Activated T-cell treated with anti-CD3 and anti-CD28 coated beads for 1 hour (primary cell): ENCODE measurements around the gene ANKS1A.
"Not testable (repeated sequence)": the region's sequence is repeated elsewhere in the genome, so short reads cannot be mapped to it uniquely, and the experiment has no call there.

Experiments
- DNase-seq: peaks from one replicate; pipeline ENCODE4 v3.0.0-alpha.2; 2020; ENCODE audit warnings: low read depth

ANKS1A gene

GRCh38 chr6:34961082-34961481 lies 72.0 kb downstream of the ANKS1A start:
- DNase-seq = no peak

GRCh38 chr6:34961574-34961973 lies 72.5 kb downstream of the ANKS1A start:
- DNase-seq = no peak

GRCh38 chr6:34964564-34964963 lies 75.5 kb downstream of the ANKS1A start:
- no peak for DNase-seq

DNA sequence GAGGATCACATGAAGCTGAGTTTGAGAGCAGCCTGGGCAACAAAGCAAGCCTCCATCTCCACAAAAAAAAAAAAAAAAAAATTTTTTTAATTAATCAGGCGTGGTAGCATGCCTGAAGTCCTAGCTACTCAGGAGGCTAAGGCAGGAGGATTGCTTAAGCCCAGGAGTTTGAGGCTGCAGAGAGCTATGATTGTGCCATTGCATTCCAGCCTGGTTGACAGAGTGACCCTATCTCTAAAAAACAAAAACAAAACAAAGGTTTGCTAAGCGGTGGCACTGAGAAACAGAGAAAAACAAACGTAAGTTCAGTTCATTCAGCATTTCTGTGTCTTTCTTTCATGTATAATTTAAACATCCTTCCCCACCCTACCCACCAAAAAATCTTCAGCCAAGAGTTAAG lies 78.4 kb downstream of the ANKS1A start:
- DNase-seq = no peak

- DNase-seq = no peak
Observed at GRCh38 chr6:34969662-34970265, 80.7 kb downstream of the ANKS1A start.

DNA sequence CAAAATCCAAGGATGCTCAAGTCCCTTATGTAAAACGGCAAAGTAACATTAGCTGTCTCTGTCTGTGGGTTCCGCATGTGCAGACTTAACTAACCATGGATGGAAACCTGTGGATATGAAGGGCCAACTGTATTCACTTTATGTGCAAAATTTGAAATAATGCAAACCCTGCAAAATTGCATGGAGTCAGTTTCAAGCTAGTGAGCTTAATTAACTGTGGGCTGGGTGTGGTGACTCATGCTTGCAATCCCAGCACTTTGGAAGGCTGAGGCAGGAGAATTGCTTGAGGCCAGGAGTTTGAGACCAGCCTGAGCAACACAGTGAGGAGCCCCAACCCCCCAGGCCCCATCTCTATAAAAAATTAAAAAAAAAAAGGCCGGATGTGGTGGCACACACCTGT lies 81.4 kb downstream of the ANKS1A start:
- no peak for DNase-seq

- no peak for DNase-seq
Observed at GRCh38 chr6:34970957-34971356, 81.9 kb downstream of the ANKS1A start.

DNA sequence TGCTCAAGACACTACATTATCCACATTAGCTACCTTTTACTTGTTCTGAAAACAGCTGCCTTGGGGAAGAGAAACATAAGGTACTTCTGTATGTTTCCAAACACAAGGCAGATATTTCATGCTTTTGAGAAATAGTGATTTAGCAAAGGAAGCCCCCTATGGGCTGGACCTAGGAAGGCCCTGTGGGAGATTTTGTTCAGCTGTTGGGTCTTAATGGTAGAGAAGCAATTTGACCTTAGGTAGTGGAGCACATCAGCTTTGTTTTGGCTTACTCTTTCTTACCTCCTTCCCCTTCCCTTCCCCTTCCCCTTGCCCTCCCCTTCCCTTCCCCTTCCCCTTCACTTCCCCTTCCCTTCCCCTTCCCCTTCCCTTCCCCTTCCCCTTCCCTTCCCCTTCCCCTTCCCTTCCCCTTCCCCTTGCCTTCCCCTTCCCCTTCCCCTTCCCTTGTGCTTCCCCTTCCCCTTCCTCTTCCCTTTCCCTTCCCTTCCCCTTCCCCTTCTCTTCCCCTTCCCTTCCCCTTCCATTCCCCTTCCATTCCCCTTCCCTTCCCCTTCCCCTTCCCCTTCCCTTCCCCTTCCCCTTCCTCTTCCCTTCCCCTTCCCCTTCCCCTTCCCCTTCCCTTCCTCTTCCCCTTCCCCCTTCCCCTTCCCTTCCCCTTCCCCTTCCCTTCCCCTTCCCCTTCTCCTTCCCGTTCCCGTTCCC lies 84.6 kb downstream of the ANKS1A start:
- DNase-seq = no peak

- DNase-seq = no peak
Observed at GRCh38 chr6:34974249-34974642, 85.2 kb downstream of the ANKS1A start.

- DNase-seq = no peak
Observed at GRCh38 chr6:34976239-34976638, 87.2 kb downstream of the ANKS1A start.

DNA sequence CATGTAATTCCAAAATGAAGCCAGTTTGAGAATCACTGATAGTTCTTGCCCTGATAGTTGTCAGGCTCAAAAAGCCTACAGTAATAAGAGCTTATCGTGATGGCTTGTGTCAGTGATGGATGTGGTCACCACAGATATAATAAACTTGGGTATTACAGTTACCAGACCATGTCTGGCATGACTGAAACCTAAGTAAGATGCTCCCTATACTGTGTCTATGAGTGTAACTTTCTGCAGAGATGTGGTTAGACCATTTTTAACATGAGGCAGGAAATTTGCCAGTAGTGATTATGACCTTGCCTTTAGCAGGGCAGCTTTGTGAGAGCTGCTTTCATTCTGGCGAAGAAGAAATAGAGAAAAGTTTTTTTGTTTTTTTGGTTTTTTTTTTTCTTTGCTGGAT lies 90.2 kb downstream of the ANKS1A start:
- DNase-seq = no peak

- DNase-seq = no peak
Observed at GRCh38 chr6:34979994-34980393, 90.9 kb downstream of the ANKS1A start.

DNA sequence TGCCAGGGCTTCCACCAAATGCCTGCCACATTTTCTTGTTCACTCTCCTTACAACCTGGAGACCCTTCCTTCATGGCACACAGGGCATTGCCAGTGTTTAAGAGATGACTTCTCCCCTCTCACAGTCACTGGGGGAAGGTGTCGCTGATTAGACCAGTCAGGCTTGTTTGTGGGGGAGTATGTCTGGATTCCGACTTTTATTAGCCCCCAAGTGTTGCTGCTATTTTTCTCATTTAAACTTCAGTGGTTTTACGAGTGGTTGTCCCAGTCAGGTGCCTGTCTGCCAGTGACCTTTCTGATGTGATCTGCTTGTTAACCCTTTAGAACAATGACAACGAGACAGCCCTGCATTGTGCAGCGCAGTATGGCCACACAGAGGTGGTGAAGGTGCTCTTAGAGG lies 92.3 kb downstream of the ANKS1A start:
- DNase-seq = no peak

GRCh38 chr6:34981951-34982350 lies 92.9 kb downstream of the ANKS1A start:
- no peak for DNase-seq

- no peak for DNase-seq
Observed at GRCh38 chr6:34982424-34982852, 93.4 kb downstream of the ANKS1A start.

DNA sequence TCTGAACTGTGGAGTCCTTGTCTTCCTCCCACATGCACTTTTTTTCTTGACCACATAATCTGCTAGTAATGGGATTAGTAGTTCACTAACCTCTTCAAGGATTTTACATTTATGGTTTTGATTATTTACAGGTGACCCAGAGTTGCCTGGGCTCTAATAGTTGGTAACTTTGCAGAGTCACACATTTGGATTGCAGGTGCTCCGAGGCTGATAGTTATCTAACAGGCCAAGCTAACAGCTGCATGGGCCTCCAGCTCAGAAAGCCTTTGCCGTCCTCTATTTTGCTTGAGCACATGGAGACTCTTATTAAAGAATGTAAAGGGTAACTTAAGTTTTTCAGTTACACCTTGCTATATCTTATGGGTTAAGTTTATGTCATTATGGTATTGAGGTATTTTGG lies 95.4 kb downstream of the ANKS1A start:
- DNase-seq = no peak

- no peak for DNase-seq
Observed at GRCh38 chr6:34985236-34985635, 96.2 kb downstream of the ANKS1A start.

DNA sequence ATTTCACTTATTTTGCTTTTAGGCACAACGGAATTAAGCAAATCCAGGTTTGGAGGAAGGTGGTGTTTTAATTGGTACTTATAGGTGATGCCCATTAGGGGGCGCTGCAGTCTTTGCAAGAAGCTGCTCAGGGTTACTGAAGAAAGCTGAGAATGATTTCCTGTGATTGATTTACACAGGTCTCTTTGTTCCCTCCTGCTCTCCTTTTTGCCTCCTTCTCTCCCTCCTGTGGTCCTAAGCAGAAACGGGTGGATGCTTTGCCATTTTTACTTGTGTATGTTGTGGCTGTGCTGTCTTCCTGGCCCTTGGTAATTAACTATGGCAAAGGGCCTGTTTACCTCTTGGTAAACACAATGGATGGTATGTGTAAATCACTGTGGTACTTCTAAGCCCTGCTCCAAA lies 97.8 kb downstream of the ANKS1A start:
- DNase-seq = peak; percentile 55

DNA sequence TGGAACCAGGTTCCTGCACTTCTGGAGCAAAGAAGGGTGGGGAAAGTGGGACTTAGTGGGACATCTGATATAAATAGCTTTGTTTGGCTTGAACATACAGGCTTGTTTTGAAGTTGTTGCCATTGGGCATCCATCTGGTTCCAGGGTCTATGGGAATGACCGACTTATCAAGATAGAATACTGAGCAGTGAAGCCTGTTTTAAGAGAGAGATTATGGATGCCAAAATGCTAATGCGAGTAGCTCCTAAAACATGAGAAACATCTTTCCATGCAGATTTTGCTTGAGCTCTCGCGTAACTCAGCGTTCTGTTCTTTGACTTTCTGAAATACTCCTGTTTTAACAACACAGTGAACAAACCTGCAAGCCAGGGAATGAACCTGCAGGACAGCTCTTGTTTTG lies 98.5 kb downstream of the ANKS1A start:
- no peak for DNase-seq

- no peak for DNase-seq
Observed at GRCh38 chr6:34990971-34991560, 102.0 kb downstream of the ANKS1A start.

DNA sequence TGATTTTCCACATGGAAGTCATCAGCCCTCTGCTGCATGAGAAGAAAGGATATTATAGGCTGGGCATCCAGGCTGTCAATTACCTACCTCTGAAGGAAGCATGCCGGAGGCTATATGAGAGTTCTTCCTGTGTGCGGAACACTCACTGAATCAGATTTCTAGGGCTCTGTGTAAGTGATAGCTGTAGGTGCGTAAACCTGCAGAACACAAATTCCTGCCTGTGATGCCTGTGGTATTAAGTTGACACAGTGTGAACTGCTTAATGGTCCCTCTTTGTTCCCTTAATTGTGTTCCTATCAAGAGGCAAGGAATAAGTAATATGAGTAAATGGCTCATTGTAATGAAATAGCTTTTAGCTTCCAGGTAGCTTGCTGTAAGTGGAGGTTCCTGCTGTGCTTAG lies 103.3 kb downstream of the ANKS1A start:
- no peak for DNase-seq

- no peak for DNase-seq
Observed at GRCh38 chr6:34993213-34993612, 104.2 kb downstream of the ANKS1A start.

DNA sequence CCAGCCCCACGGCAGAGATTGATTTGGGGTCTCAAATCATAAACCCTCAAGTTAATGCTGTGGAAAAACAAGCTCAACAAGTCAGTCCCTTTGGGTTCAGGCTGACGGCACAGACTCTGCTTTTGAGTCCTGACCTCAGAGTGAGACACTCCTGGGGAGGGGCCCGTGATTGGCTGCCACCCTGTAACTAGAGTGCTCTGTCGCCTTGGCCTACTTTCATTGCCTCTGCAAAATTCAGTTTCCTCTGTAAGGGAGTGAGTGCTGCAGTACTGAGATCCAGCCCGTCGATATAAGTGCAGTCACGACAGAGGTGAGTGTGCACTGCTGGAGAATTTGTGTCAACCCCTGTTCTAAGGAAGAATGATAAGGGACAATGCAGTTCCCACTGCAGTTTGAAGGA lies 105.6 kb downstream of the ANKS1A start:
- no peak for DNase-seq

GRCh38 chr6:34998417-34998816 lies 109.4 kb downstream of the ANKS1A start:
- not testable (repeated sequence) for DNase-seq
